GM12873 (cell line): ENCODE measurements around the gene ZNF48.

Experiments
- TF ChIP-seq, protein P1 (sequence below): IDR thresholded peaks from 2 replicates; pipeline ENCODE4 v1.5.1; 2012; ENCODE audit warnings: low read depth, mild to moderate bottlenecking, moderate library complexity, low read length, control low read depth; ENCODE audit not compliant: insufficient read depth; ENCODE audit errors: missing control alignments

ZNF48 gene

DNA sequence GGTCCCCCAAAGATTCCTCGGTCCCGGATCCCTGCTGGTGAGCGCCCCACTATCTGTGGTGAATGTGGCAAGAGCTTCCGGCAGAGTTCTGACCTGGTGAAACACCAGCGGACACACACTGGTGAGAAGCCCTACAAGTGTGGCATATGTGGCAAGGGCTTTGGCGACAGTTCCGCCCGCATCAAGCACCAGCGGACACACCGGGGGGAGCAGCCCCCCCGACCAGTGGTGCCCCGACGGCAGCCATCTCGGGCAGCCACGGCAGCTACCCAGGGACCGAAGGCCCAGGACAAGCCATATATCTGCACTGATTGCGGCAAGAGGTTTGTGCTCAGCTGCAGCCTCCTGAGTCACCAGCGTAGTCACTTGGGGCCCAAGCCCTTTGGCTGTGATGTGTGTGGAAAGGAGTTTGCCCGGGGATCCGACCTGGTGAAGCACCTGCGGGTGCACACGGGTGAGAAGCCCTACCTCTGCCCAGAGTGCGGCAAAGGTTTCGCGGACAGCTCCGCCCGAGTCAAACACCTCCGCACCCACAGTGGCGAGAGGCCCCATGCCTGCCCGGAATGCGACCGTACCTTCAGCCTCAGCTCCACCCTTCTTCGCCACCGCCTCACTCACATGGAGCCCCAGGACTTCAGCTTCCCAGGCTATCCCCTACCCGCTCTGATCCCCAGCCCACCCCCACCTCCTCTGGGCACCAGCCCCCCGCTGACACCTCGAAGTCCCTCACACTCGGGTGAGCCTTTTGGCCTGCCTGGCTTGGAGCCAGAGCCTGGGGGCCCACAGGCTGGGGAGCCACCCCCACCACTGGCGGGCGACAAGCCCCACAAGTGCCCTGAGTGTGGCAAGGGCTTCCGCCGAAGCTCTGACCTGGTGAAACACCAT is 2.8 kb downstream of the ZNF48 start:
- TF ChIP-seq, protein P1, sequence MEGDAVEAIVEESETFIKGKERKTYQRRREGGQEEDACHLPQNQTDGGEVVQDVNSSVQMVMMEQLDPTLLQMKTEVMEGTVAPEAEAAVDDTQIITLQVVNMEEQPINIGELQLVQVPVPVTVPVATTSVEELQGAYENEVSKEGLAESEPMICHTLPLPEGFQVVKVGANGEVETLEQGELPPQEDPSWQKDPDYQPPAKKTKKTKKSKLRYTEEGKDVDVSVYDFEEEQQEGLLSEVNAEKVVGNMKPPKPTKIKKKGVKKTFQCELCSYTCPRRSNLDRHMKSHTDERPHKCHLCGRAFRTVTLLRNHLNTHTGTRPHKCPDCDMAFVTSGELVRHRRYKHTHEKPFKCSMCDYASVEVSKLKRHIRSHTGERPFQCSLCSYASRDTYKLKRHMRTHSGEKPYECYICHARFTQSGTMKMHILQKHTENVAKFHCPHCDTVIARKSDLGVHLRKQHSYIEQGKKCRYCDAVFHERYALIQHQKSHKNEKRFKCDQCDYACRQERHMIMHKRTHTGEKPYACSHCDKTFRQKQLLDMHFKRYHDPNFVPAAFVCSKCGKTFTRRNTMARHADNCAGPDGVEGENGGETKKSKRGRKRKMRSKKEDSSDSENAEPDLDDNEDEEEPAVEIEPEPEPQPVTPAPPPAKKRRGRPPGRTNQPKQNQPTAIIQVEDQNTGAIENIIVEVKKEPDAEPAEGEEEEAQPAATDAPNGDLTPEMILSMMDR = no peak

DNA sequence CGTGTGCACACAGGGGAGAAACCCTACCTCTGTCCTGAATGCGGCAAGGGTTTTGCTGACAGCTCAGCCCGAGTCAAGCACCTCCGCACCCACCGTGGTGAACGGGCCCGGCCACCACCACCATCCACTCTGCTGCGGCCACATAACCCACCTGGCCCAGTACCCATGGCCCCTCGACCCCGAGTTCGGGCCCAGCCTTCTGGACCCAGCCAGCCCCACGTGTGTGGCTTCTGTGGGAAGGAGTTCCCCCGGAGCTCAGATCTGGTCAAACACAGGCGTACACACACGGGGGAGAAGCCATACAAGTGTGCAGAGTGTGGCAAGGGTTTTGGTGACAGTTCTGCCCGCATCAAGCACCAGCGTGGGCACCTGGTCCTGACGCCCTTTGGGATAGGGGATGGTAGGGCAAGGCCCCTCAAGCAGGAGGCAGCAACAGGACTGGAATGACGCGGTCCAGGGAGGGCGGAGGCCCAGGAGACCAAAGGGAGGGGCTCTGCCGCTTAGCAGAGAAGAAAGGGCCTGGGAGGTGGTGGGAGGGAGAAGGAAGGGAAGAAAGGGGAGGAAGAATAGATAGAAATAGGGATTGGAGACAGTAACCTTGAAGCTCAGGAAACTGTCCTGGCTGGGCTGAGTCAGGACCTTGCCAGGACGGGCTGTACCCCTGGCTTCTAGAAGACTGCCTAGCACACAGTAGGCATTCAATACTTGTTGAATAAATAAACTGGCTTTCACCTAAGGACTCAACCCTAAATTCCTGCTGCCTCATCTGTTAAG is 3.6 kb downstream of the ZNF48 start:
- TF ChIP-seq, protein P1 = no peak

DNA sequence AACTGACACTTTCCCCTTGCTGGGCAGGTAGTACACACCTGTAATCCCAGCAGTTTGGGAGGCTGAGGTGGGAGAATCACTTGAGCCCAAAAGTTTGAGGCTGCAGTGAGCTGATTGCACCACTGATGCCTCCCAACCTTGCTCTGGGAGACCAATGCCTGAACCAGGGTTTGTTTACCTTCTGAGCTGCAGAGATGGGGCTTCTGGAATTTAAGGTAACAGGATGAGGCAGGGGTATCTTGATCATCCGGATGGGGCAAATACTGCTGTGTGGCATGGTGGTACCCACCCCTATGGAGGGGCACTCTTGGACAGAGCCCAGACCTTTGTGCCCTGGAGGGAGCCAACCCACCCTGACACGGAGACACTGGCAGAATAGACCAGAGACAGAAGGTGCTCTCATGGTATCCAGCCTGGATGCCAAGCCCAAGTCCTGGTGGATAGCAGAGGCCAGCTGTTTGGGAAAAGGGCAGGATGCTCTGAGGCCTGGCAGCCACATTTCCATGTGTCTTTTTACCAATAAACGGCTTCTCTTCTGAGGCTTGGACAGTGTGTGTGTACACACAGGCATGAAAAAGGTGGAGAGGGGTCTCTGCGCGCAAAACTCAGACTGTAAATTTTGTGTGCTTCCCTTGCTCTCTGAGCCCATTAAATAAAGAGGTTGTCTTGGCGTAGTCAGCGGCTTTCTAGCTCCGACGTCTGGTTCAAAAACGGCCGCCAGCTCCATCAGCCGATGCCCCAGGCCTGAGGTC is 4.4 kb downstream of the ZNF48 start:
- TF ChIP-seq, protein P1 = no peak

DNA sequence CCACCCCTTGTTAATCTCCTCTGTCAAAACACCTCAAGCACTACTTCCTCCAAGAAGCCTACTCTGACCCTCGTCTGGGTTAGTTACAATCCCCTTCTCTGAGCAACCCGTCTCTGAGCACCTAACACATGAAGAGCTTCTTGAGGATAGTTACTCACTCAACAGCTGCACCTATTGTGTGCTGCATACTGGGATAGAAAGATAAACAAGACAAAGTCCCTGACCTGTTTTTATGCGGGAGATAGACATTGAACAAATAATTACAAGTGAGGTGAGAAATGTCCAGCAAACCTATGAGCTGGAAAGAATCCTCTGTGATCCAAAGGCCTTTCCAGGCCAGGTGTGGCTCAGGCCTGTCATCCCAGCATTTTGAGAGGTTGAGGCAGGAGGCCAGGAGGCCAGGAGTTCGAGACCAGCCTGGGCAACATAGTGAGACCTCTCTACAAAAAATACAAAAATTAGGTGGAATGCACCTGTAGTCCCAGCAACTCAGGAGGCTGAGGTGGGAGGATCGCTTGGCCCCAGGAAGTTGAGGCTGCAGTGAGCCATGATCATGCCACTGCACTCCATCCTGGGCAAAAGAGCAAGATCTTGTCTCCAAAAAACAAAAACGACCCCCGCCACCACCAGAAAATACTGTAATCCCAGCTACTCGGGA is 6.7 kb downstream of the ZNF48 start:
- TF ChIP-seq, protein P1 = no peak

DNA sequence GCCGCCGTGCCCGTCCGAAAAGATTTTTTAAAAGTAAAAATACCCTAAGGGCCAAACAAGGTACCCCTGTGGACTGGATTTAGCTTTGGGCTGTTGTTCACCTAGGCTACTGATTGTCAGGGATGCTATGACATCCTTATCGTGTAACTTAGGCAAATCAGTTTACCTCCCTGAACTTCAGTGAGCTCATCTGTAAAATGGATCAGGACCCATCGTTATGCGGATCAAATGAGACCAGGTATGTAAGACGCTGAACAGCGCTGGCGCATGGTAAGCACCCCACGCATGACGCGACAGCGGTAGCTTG is 11.5 kb downstream of the ZNF48 start:
- TF ChIP-seq, protein P1 = no peak

DNA sequence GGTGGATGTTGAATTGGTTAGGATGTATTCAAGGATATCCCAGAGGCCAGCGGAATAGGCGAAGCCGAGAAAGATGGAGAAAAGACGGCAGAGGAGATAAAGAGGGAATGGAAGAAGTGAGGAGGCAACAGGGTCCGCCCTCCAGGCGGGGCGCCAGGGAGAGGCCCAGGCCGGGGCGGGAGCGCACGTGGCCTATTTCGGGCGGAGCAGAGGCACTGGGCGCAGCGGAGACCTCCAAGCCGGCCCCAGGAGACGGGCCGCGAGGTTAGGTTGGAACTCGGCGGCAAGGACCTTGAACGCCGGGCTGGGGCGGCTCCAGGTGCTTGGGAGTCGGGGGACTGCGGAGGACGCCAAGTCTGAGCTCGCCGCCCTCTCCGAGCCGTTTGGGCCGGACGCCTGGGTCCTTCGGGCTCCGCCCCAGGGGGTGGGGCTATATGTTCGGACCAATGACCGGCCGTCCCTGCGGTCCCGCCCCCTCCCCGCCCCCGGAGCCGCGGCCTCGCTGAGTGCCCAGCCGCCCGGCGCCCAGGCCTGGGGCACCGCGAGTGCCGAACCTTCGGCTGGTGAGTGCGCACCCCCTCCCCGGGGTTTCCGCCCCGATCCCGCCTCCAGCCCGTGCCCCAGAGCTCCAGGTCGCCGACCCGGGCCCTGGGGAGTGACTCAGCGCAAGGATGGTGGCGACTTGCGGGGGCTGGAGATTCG is 12.0 kb downstream of the ZNF48 start, which contains the start of gene ZNF771:
TSS of gene ZNF771 (plus strand) at position 505 of the 702 bp plus-strand sequence. CDS start 448 bp downstream, outside the sequence.
- TF ChIP-seq, protein P1 = peak; percentile 13
